Measurements from ENCODE around the gene ANKRD31.
"Not testable (repeated sequence)": the region's sequence is repeated elsewhere in the genome, so short reads cannot be mapped to it uniquely, and the experiment has no call there.

GRCh38 chr5:75114311-75114710 is 122.4 kb downstream of the ANKRD31 start:
- not testable (repeated sequence) for TF ChIP-seq POU6F1 (CRISPR knock-in tag; IDR thresholded peaks at IDR 0.05; ENCODE audit: borderline replicate concordance, low read depth); PPARA (CRISPR knock-in tag; IDR thresholded peaks at IDR 0.05; ENCODE audit: borderline replicate concordance); ZNF8 (CRISPR knock-in tag; IDR thresholded peaks at IDR 0.05); ZFP3 (CRISPR knock-in tag; IDR thresholded peaks at IDR 0.05); CSDC2 (CRISPR knock-in tag; IDR thresholded peaks at IDR 0.05); CREB5 (CRISPR knock-in tag; IDR thresholded peaks at IDR 0.05; ENCODE audit: low read depth); ZC3H10 (CRISPR knock-in tag; IDR thresholded peaks at IDR 0.05); OSR1 (CRISPR knock-in tag; IDR thresholded peaks at IDR 0.05); RARB (CRISPR knock-in tag; IDR thresholded peaks at IDR 0.05); ARNTL (CRISPR knock-in tag; IDR thresholded peaks at IDR 0.05; ENCODE audit: borderline replicate concordance, low read depth); BACH2 (CRISPR knock-in tag; IDR thresholded peaks at IDR 0.05; ENCODE audit: borderline replicate concordance)
- TF ChIP-seq, protein P1, sequence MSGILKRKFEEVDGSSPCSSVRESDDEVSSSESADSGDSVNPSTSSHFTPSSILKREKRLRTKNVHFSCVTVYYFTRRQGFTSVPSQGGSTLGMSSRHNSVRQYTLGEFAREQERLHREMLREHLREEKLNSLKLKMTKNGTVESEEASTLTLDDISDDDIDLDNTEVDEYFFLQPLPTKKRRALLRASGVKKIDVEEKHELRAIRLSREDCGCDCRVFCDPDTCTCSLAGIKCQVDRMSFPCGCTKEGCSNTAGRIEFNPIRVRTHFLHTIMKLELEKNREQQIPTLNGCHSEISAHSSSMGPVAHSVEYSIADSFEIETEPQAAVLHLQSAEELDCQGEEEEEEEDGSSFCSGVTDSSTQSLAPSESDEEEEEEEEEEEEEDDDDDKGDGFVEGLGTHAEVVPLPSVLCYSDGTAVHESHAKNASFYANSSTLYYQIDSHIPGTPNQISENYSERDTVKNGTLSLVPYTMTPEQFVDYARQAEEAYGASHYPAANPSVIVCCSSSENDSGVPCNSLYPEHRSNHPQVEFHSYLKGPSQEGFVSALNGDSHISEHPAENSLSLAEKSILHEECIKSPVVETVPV (CRISPR knock-in tag; IDR thresholded peaks at IDR 0.05) = not testable (repeated sequence)
